ENCODE measurements around the gene KCNJ1.

The KCNJ1 gene

GRCh38 chr11:128807909-128808308, 59.2 kb downstream of the KCNJ1 start:
- H3K4me3 ChIP-seq (ENCODE audit: low read length): no peak overlapping the region
- H3K9me3 ChIP-seq (ENCODE audit: low read length): no peaks in the 10 kb centered on the region
- no peak overlapping the region for H2AFZ ChIP-seq (ENCODE audit: low read depth, low read length)
- H3K36me3 ChIP-seq (ENCODE audit: insufficient read depth, low read length): no peaks in the 10 kb centered on the region
- peaks cover 7% of the 10 kb centered on the region for H3K4me1 ChIP-seq (ENCODE audit: insufficient read depth, low read length)
- no peaks in the 10 kb centered on the region for H3K27me3 ChIP-seq (ENCODE audit: insufficient read depth, low read length)

- peaks cover 7% of the 10 kb centered on the region for H3K4me1 ChIP-seq (ENCODE audit: insufficient read depth, low read length)
- H2AFZ ChIP-seq (ENCODE audit: low read depth, low read length): no peak overlapping the region
- H3K36me3 ChIP-seq (ENCODE audit: insufficient read depth, low read length): no peaks in the 10 kb centered on the region
- no peaks in the 10 kb centered on the region for H3K27me3 ChIP-seq (ENCODE audit: insufficient read depth, low read length)
- no peak overlapping the region for H3K4me3 ChIP-seq (ENCODE audit: low read length)
- no peaks in the 10 kb centered on the region for H3K9me3 ChIP-seq (ENCODE audit: low read length)
Observed at GRCh38 chr11:128806506-128807261, 60.4 kb downstream of the KCNJ1 start.

GRCh38 chr11:128804481-128804880, 62.6 kb downstream of the KCNJ1 start:
- Histone ChIP-seq H3K27me3 (ENCODE audit: insufficient read depth, low read length) (no peaks in the 10 kb centered on the region), H3K9me3 (ENCODE audit: low read length) (no peaks in the 10 kb centered on the region), H3K4me3 (ENCODE audit: low read length) (no peak overlapping the region), H3K4me1 (ENCODE audit: insufficient read depth, low read length) (peaks cover 10% of the 10 kb centered on the region), H2AFZ (ENCODE audit: low read depth, low read length) (no peak overlapping the region), H3K36me3 (ENCODE audit: insufficient read depth, low read length) (no peaks in the 10 kb centered on the region)

GRCh38 chr11:128803449-128804245, 63.4 kb downstream of the KCNJ1 start:
- Histone ChIP-seq H3K4me1 (ENCODE audit: insufficient read depth, low read length) (peaks cover 10% of the 10 kb centered on the region), H3K4me3 (ENCODE audit: low read length) (no peak overlapping the region), H3K9me3 (ENCODE audit: low read length) (no peaks in the 10 kb centered on the region), H3K27me3 (ENCODE audit: insufficient read depth, low read length) (no peaks in the 10 kb centered on the region), H2AFZ (ENCODE audit: low read depth, low read length) (no peak overlapping the region), H3K36me3 (ENCODE audit: insufficient read depth, low read length) (no peaks in the 10 kb centered on the region)

- no peak overlapping the region for H2AFZ ChIP-seq (ENCODE audit: low read depth, low read length)
- H3K4me1 ChIP-seq (ENCODE audit: insufficient read depth, low read length): peaks cover 10% of the 10 kb centered on the region
- H3K27me3 ChIP-seq (ENCODE audit: insufficient read depth, low read length): no peaks in the 10 kb centered on the region
- no peaks in the 10 kb centered on the region for H3K9me3 ChIP-seq (ENCODE audit: low read length)
- H3K36me3 ChIP-seq (ENCODE audit: insufficient read depth, low read length): no peaks in the 10 kb centered on the region
- no peak overlapping the region for H3K4me3 ChIP-seq (ENCODE audit: low read length)
Observed at GRCh38 chr11:128803011-128803410, 64.1 kb downstream of the KCNJ1 start.

GRCh38 chr11:128802358-128802981, 64.6 kb downstream of the KCNJ1 start:
- Histone ChIP-seq H2AFZ (ENCODE audit: low read depth, low read length) (no peak overlapping the region), H3K9me3 (ENCODE audit: low read length) (no peaks in the 10 kb centered on the region), H3K27me3 (ENCODE audit: insufficient read depth, low read length) (no peaks in the 10 kb centered on the region), H3K36me3 (ENCODE audit: insufficient read depth, low read length) (no peaks in the 10 kb centered on the region), H3K4me1 (ENCODE audit: insufficient read depth, low read length) (peaks cover 10% of the 10 kb centered on the region), H3K4me3 (ENCODE audit: low read length) (no peak overlapping the region)

GRCh38 chr11:128800871-128801417, 66.2 kb downstream of the KCNJ1 start:
- no peak overlapping the region for H3K4me3 ChIP-seq (ENCODE audit: low read length)
- H3K27me3 ChIP-seq (ENCODE audit: insufficient read depth, low read length): no peaks in the 10 kb centered on the region
- no peak overlapping the region for H2AFZ ChIP-seq (ENCODE audit: low read depth, low read length)
- H3K4me1 ChIP-seq (ENCODE audit: insufficient read depth, low read length): peaks cover 10% of the 10 kb centered on the region
- H3K9me3 ChIP-seq (ENCODE audit: low read length): no peaks in the 10 kb centered on the region
- no peaks in the 10 kb centered on the region for H3K36me3 ChIP-seq (ENCODE audit: insufficient read depth, low read length)

GRCh38 chr11:128796270-128796669, 70.8 kb downstream of the KCNJ1 start:
- no peaks in the 10 kb centered on the region for H3K9me3 ChIP-seq (ENCODE audit: low read length)
- H3K4me1 ChIP-seq (ENCODE audit: insufficient read depth, low read length): peaks cover 4% of the 10 kb centered on the region
- no peaks in the 10 kb centered on the region for H3K27me3 ChIP-seq (ENCODE audit: insufficient read depth, low read length)
- H2AFZ ChIP-seq (ENCODE audit: low read depth, low read length): no peak overlapping the region
- H3K36me3 ChIP-seq (ENCODE audit: insufficient read depth, low read length): no peaks in the 10 kb centered on the region
- H3K4me3 ChIP-seq (ENCODE audit: low read length): no peak overlapping the region

- Histone ChIP-seq H3K9me3 (ENCODE audit: low read length) (no peaks in the 10 kb centered on the region), H3K36me3 (ENCODE audit: insufficient read depth, low read length) (no peaks in the 10 kb centered on the region), H3K27me3 (ENCODE audit: insufficient read depth, low read length) (no peaks in the 10 kb centered on the region), H3K4me1 (ENCODE audit: insufficient read depth, low read length) (peaks cover 9% of the 10 kb centered on the region), H2AFZ (ENCODE audit: low read depth, low read length) (peak overlapping the region; percentile 33), H3K4me3 (ENCODE audit: low read length) (no peak overlapping the region)
Observed at GRCh38 chr11:128790196-128790595, 76.9 kb downstream of the KCNJ1 start.

- Histone ChIP-seq H3K4me1 (ENCODE audit: insufficient read depth, low read length) (peaks cover 11% of the 10 kb centered on the region), H3K27me3 (ENCODE audit: insufficient read depth, low read length) (no peaks in the 10 kb centered on the region), H3K4me3 (ENCODE audit: low read length) (no peak overlapping the region), H3K36me3 (ENCODE audit: insufficient read depth, low read length) (no peaks in the 10 kb centered on the region), H3K9me3 (ENCODE audit: low read length) (no peaks in the 10 kb centered on the region), H2AFZ (ENCODE audit: low read depth, low read length) (peak overlapping the region; percentile 33)
Observed at GRCh38 chr11:128789497-128790150, 77.5 kb downstream of the KCNJ1 start.
